Stimulated activated CD4-positive, alpha-beta T cell treated with anti-CD3 and anti-CD28 coated beads, TNF-alpha, amount 100 ng/mL, for 48 hours (primary cell): ENCODE measurements around the gene DPH5.
"Not testable (repeated sequence)": the region's sequence is repeated elsewhere in the genome, so short reads cannot be mapped to it uniquely, and the experiment has no call there.

Source experiments
- DNase-seq, 3 donors: peaks; one replicate each; pipeline ENCODE4 v3.0.0-alpha.2; 2020; ENCODE audit warnings: low read depth in 3 of 3

Gene DPH5

GRCh38 chr1:100988121-100988520 is 37.5 kb downstream of the DPH5 start:
- DNase-seq = no peak

DNA sequence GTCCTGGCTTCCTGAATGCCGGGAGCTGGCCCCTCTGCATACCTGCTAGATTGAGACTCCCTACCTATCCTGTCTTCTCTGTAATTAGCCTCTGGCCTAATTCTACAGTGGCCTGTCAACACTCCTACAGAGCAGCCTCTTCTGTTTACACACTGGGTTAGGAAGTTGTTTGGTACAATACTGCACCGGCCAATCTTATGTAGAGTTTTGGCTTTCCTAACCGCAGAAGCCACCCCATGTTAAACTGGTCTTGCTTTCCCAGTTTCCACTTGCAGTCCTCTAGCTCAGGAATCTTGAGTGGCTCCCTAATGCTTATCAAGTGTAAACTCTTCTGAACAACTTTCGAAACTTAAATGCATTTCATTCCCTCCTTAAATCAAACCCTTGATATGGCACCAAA is 42.8 kb downstream of the DPH5 start:
- DNase-seq = no peak

GRCh38 chr1:100979631-100980030 is 46.0 kb downstream of the DPH5 start:
- DNase-seq = no peak

GRCh38 chr1:100976936-100977335 is 48.6 kb downstream of the DPH5 start:
- no peak for DNase-seq

- DNase-seq = no peak
Observed at GRCh38 chr1:100972185-100972584, 53.4 kb downstream of the DPH5 start.

DNA sequence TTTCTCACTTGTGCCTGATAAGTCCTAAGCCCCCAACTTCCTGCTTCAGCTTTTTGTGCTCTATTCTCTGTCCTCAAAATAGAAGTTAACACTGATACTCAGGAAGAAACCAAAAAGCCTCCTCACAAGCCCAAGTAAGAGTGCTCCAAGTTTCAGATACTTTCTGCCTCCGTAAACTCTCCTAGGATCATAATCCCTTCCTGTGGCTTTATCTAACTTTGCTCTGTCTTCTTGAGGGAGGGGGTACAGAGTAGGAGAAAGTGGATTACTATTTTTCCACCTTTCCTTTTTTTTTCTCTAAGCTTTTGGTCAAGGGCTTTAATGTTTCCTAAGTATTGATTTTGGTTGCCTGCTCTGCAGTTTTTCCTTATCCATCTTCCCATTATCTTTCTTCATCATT is 54.6 kb downstream of the DPH5 start:
- no peak for DNase-seq

- DNase-seq = no peak
Observed at GRCh38 chr1:100969327-100969726, 56.3 kb downstream of the DPH5 start.

GRCh38 chr1:100968621-100969020 is 57.0 kb downstream of the DPH5 start:
- no peak for DNase-seq

DNA sequence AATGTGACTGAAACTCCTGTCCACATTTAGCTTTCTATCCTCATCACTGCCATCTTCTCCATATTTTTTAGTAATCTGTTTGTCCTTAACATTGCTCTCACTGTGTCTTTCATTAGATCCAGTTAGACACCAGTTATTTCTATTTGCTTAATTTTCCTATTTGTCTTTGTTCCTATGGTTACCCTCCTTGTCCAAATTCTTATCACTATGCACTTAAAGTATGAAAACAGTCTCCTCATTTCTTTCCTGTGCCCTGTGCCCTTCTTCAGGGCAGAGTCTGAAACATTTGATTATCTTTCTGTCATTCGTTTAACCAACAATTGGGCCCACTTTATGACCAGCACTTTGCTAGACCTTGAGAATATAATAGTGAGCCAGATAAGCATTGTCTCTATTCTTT is 65.5 kb downstream of the DPH5 start:
- no peak for DNase-seq

DNA sequence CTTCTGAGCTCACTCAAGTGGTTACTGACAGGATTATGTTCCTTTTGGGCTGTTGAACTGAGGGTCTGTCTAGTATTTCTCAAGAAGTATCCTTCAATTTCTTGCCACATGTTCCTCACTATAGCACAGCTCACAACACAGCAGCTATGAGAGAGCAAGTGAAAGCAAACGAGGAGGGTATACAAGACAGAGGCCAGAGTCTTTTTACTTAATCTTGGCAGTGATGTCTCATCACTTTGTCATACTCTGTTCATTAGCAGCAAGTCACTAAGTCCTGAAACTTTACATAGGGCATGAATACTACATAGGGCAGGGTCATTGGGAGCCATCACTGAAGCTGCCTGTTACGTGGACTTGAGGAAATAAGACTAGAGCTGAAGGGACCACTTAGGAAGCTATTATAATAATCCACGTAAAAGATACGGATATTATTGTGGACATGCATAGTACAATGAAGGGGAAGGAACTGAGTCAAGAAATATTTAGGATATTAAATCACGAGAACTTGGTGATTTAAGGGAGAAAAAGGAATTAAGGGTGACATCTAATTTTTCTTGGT is 66.0 kb downstream of the DPH5 start:
- DNase-seq = no peak

GRCh38 chr1:100955322-100955721 is 70.3 kb downstream of the DPH5 start:
- no peak for DNase-seq

DNA sequence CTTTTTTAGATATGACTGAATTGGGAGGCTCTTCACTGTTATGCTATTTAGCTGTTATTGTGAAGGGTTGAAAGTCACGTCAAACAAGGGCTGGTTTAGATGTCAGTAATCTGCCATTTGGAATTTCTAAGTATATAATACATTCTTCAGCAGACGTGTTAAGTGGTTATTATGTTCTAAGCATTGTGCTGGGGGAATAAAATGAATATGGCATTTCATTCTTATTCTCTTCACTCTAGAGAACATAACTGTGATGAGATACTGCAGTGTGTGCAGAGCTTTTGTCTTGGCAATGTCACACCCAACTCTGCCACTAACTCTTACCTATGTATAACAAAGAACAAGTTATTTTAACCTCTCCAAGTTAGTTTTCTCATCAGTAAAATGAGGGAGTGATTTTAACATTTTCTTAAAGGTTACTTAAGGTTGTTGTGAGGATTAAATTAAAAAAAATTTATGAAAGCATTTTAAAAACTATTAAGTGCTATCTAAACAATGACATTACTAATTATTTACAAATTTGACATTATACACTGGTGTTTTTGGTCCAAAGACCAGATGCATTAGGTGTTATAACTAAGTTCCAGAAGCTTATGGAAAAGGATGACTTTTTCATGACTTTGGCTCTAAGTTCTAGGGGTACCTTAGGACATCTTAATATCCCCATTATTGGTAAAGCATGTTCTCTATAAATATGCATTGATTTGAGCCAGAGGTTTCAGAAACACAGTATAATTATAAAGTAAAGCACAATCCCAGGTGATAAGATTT is 71.4 kb downstream of the DPH5 start:
- no peak for DNase-seq

DNA sequence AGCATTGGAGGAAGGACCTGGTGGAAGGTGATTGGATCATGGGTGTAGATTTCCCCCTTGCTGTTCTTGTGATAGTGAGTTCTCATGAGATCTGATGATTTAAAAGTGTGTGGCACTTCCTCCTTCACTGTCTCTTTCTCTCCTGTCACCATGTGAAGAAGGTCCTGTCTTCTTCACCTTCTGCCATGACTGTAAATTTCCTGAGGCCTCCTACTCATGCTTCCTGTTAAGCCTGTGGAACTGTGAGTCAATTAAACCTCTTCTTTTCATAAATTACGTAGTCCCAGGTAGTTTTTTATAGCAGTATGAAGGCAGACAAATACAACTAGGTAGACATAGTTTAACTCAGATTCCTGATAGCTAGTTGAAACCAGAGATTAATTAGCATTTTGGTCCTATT is 72.6 kb downstream of the DPH5 start:
- DNase-seq = not testable (repeated sequence)

GRCh38 chr1:100952104-100952745 is 73.4 kb downstream of the DPH5 start:
- DNase-seq = no peak

- no peak for DNase-seq
Observed at GRCh38 chr1:100950781-100951180, 74.8 kb downstream of the DPH5 start.

GRCh38 chr1:100950337-100950736 is 75.2 kb downstream of the DPH5 start:
- DNase-seq = no peak

GRCh38 chr1:100949515-100950158 is 75.9 kb downstream of the DPH5 start:
- DNase-seq = peak in 1 of 3 donors; percentile 36

DNA sequence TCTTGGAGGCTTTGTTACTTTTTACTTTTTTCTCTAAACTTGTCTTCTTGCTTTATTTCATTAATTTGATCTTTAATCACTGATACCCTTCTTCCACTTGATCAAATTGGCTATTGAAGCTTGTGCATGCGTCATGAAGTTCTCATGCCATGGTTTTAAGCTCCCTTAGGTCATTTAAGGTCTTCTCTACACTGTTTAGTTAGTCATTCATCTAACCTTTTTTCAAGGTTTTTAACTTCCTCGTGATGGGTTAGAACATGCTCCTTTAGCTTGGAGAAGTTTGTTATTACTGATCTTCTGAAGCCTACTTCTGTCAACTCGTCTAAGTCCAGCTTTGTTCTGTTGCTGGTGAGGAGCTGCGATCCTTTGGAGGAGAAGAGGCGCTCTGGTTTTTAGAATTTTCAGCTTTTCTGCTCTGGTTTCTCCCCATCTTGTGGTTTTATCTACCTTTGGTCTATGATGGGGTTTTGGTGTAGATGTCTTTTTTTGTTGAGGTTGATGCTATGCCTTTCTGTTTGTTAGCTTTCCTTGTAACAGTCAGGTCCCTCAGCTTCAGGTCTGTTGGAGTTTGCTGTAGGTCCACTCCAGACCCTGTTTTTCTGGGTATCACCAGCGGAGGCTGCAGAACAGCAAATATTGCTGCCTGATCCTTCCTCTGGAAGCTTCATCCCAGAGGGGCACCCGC is 76.7 kb downstream of the DPH5 start:
- not testable (repeated sequence) for DNase-seq

DNA sequence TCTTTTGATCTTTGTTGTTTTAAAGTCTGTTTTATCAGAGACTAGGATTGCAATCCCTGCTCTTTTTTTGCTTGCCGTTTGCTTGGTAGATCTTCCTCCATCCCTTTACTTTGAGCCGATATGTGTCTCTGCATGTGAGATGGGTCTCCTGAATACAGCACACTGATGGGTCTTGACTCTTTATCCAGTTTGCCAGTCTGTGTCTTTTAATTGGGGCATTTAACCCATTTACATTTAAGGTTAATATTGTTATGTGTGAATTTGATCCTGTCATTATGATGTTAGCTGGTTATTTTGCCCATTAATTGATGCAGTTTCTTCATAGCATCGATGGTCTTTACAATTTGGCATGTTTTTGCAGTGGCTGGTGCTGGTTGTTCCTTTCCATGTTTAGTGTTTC is 77.8 kb downstream of the DPH5 start:
- DNase-seq = not testable (repeated sequence)

DNA sequence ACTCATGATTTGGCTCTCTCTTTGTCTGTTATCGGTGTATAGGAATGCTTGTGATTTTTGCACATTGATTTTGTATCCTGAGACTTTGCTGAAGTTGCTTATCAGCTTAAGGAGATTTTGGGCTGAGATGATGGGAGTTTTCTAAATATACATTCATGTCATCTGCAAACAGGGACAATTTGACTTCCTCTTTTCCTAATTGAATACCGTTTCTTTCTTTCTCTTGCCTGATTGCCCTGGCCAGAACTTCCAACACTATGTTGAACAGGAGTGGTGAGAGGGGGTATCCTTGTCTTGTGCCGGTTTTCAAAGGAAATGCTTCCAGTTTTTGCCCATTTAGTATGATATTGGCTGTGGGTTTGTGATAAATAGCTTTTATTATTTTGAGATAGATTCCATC is 79.5 kb downstream of the DPH5 start:
- DNase-seq = not testable (repeated sequence)

DNA sequence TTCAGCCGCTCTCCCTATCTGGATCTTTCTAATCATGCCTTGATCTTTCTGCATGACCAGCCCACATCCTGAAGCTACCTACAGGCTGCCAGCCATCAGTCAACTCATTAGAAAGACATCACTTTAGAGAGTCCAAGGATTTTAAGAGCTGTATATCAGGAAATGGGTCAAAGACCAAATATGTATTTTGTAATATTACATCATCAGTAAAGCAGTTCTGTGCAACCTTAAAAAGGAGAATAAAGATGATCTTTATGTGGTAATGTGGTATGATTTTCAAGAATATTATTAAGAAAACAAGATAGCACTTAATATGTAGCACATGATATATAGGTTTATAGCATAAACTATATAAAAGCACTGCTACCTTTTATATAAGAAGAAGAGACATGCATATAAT is 82.1 kb downstream of the DPH5 start:
- no peak for DNase-seq
